Peyer's patch (tissue), 4 donors: ENCODE data around the gene C3orf85. TPM values are rescaled to one million over a fixed set of nuclear protein-coding genes. Genes with fewer than 3 reads are reported as not detected.

ENCODE experiments used
- DNase-seq, 3 donors: peaks; one replicate each; pipeline ENCODE4 v3.0.0-alpha.2; 2017 to 2019
- H3K27ac ChIP-seq, 4 donors: fragments of 200-600 bp; sonication (generic); one replicate each; pipeline ENCODE4 v1.5.1; 2016 to 2019
- H3K27me3 ChIP-seq, 2 donors: fragments of 200-600 bp; sonication (generic); one replicate each; pipeline ENCODE4 v1.5.1; 2019
- H3K36me3 ChIP-seq, 3 donors: fragments of 200-600 bp; sonication (generic); one replicate each; pipeline ENCODE4 v1.5.1; 2016 to 2019
- H3K4me1 ChIP-seq, 4 donors: fragments of 200-600 bp; sonication (generic); one replicate each; pipeline ENCODE4 v1.5.1; 2016 to 2019
- H3K4me3 ChIP-seq, 4 donors: fragments of 200-600 bp; sonication (generic); 1 replicate in 3 of 4; 2 replicates in 1 of 4; pipeline ENCODE4 v1.5.1; 2016 to 2019; ENCODE audit warnings: mild to moderate bottlenecking in 1 of 4
- H3K9me3 ChIP-seq, 4 donors: fragments of 200-600 bp; sonication (generic); one replicate each; pipeline ENCODE4 v1.5.1; 2016 to 2019; ENCODE audit warnings: mild to moderate bottlenecking in 1 of 4
- CTCF ChIP-seq, 6 experiments: fragments of 450-650 bp in 4 of 6; fragments of 200-600 bp in 2 of 6; sonication (generic) in 1 of 6; IDR thresholded peaks; one replicate each; pipeline ENCODE4 v1.5.1; 2017 to 2019; ENCODE audit warnings: antibody characterized with exemption in 6 of 6, mild to moderate bottlenecking in 3 of 6, moderate library complexity in 1 of 6
- POLR2A ChIP-seq, 2 donors: fragments of 450-650 bp; IDR thresholded peaks; one replicate each; pipeline ENCODE4 v1.5.1; 2017; ENCODE audit warnings: antibody characterized with exemption in 2 of 2, mild to moderate bottlenecking in 2 of 2, moderate library complexity in 2 of 2
- total RNA-seq, 4 donors: library from RNA; depleted of rRNA; stranded (reverse); fragments of >200 nt; gene quantifications; one replicate each; pipeline ENCODE4 v1.1.0, GENCODE V29; 2016

C3orf85 gene
- total RNA-seq, 4 donors from 2014 or later = 6.6 to 174 (median 85.8) TPM

GRCh38 chr3:109149078-109149477, 12.6 kb downstream of the C3orf85 start:
- Histone ChIP-seq H3K9me3 (no peaks in the 10 kb centered on the region), H3K4me3 (no peak overlapping the region), H3K27ac (peak overlapping the region in 1 of 4 donors; percentile 7), H3K27me3 (no peaks in the 10 kb centered on the region), H3K4me1 (no peaks in the 10 kb centered on the region), H3K36me3 (peaks cover 0 to 11% (median 0%) of the 10 kb centered on the region in 3 donors)
- TF ChIP-seq CTCF (IDR thresholded peaks at IDR 0.05) (no peak), POLR2A (IDR thresholded peaks at IDR 0.05) (no peak)
- DNase-seq = no peak

- TF ChIP-seq CTCF (IDR thresholded peaks at IDR 0.05) (no peak), POLR2A (IDR thresholded peaks at IDR 0.05) (no peak)
- peak overlapping the region in 1 of 4 donors; percentile 44 for H3K27ac ChIP-seq
- peaks cover 0 to 11% (median 0%) of the 10 kb centered on the region in 3 donors for H3K36me3 ChIP-seq
- no peaks in the 10 kb centered on the region for H3K9me3 ChIP-seq
- no peak for DNase-seq
- H3K4me1 ChIP-seq = no peaks in the 10 kb centered on the region
- no peak overlapping the region for H3K4me3 ChIP-seq
- H3K27me3 ChIP-seq = no peaks in the 10 kb centered on the region
Observed at GRCh38 chr3:109152320-109152719, 15.8 kb downstream of the C3orf85 start.

GRCh38 chr3:109154979-109155378, 18.5 kb downstream of the C3orf85 start:
- H3K9me3 ChIP-seq = no peaks in the 10 kb centered on the region
- peak overlapping the region in 1 of 4 donors; percentile 38 for H3K27ac ChIP-seq
- TF ChIP-seq POLR2A (IDR thresholded peaks at IDR 0.05) (no peak), CTCF (IDR thresholded peaks at IDR 0.05) (no peak)
- H3K27me3 ChIP-seq = no peaks in the 10 kb centered on the region
- no peak for DNase-seq
- no peaks in the 10 kb centered on the region for H3K4me1 ChIP-seq
- peaks cover 0 to 11% (median 0%) of the 10 kb centered on the region in 3 donors for H3K36me3 ChIP-seq
- no peak overlapping the region for H3K4me3 ChIP-seq

GRCh38 chr3:109155828-109156227, 19.3 kb downstream of the C3orf85 start:
- peaks cover 0 to 3% (median 0%) of the 10 kb centered on the region in 4 donors for H3K4me1 ChIP-seq
- TF ChIP-seq POLR2A (IDR thresholded peaks at IDR 0.05) (no peak), CTCF (IDR thresholded peaks at IDR 0.05) (no peak)
- DNase-seq = no peak
- no peaks in the 10 kb centered on the region for H3K9me3 ChIP-seq
- H3K36me3 ChIP-seq = peaks cover 0 to 5% (median 0%) of the 10 kb centered on the region in 3 donors
- no peaks in the 10 kb centered on the region for H3K27me3 ChIP-seq
- no peak overlapping the region for H3K27ac ChIP-seq
- H3K4me3 ChIP-seq = no peak overlapping the region

- H3K27ac ChIP-seq = peak overlapping the region in 2 of 4 donors; percentile 5 to 54
- H3K27me3 ChIP-seq = no peaks in the 10 kb centered on the region
- no peaks in the 10 kb centered on the region for H3K9me3 ChIP-seq
- TF ChIP-seq POLR2A (IDR thresholded peaks at IDR 0.05) (no peak), CTCF (IDR thresholded peaks at IDR 0.05) (no peak)
- no peak for DNase-seq
- peaks cover 0 to 10% (median 0%) of the 10 kb centered on the region in 4 donors for H3K4me1 ChIP-seq
- no peak overlapping the region for H3K4me3 ChIP-seq
- no peaks in the 10 kb centered on the region for H3K36me3 ChIP-seq
Observed at GRCh38 chr3:109161487-109162123, 25.1 kb downstream of the C3orf85 start.
